GM12878 (cell line): ENCODE measurements around the gene HNRNPDL.

Source experiments
- CEBPB ChIP-seq, 2 experiments: fragments of 150-350 bp in 1 of 2; IDR thresholded peaks; 2 replicates each; pipeline ENCODE4 v1.6.1; 2012 to 2014; ENCODE audit warnings: low read depth in 2 of 2, low read length in 2 of 2, borderline replicate concordance in 1 of 2, inconsistent platforms in 1 of 2
- EP300 ChIP-seq, 2 experiments: fragments of 150-350 bp in 1 of 2; IDR thresholded peaks; 2 replicates each; pipeline ENCODE4 v1.6.1; 2011 to 2012; ENCODE audit warnings: low read depth in 2 of 2, low read length in 2 of 2, borderline replicate concordance in 1 of 2, improper control_type of control experiment in 1 of 2, inconsistent platforms in 1 of 2; ENCODE audit not compliant: control insufficient read depth in 1 of 2
- HCFC1 ChIP-seq: fragments of 150-350 bp; IDR thresholded peaks from 2 replicates; pipeline ENCODE4 v1.6.1; 2014; ENCODE audit warnings: low read length
- JUND ChIP-seq: IDR thresholded peaks from 2 replicates; pipeline ENCODE4 v1.6.1; 2012; ENCODE audit warnings: low read depth, mild to moderate bottlenecking, low read length, improper control_type of control experiment, moderate library complexity
- POLR2AphosphoS5 ChIP-seq: IDR thresholded peaks from 2 replicates; pipeline ENCODE4 v1.6.1; 2011; ENCODE audit warnings: mild to moderate bottlenecking, low read length, inconsistent platforms
- RCOR1 ChIP-seq: conservative IDR thresholded peaks from 2 replicates; pipeline ENCODE4 v1.6.1; 2012; ENCODE audit warnings: low read depth, low read length, improper control_type of control experiment
- REST ChIP-seq: IDR thresholded peaks from 2 replicates; pipeline ENCODE4 v1.6.1; 2012; ENCODE audit warnings: mild to moderate bottlenecking, low read depth, low read length
- SMC3 ChIP-seq: IDR thresholded peaks from 2 replicates; pipeline ENCODE4 v1.6.1; 2011; ENCODE audit warnings: low read length, improper control_type of control experiment, borderline replicate concordance
- USF1 ChIP-seq: IDR thresholded peaks from 2 replicates; pipeline ENCODE4 v1.6.1; 2011; ENCODE audit warnings: borderline replicate concordance, low read depth, mild to moderate bottlenecking, moderate library complexity, mixed read lengths, low read length; ENCODE audit not compliant: insufficient read depth; ENCODE audit errors: extremely low read length
- TF ChIP-seq, protein P1 (sequence below), 3 experiments: IDR thresholded peaks in 2 of 3; conservative IDR thresholded peaks in 1 of 3; 2 replicates each; pipeline ENCODE4 v1.5.1; 2011; ENCODE audit warnings: low read depth in 3 of 3, low read length in 3 of 3, mild to moderate bottlenecking in 3 of 3, control low read depth in 2 of 3, moderate library complexity in 2 of 3, inconsistent platforms in 1 of 3, mixed read lengths in 1 of 3; ENCODE audit not compliant: control insufficient read depth in 2 of 3, insufficient read depth in 1 of 3; ENCODE audit errors: extremely low read depth in 1 of 3

DNA sequence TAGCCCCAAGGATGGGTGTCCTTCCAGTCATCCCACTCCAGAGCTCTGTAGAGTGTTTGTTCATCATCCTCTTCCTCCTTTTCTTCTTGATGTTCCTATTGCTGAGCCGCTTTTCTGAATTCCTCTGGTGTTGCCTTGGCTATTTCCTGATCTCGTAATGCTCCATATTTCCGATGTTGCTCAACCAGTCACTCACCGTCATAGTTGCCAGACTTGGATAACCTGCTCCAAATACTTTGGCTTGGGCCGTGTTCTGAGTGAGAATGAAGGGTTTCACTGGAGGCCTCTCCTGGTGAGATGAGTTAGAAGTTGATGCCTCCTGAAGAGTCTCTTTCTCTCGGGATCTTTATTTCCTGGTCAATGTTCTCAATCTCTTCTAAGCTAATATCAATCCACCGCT lies 28.7 kb downstream of the HNRNPDL start:
- TF ChIP-seq POLR2AphosphoS5 (no peak), REST (no peak), CEBPB (IDR thresholded peaks at IDR 0.05; ENCODE audit: borderline replicate concordance in 1 of 2, low read depth in 2 of 2, low read length in 2 of 2) (no peak), JUND (no peak), EP300 (IDR thresholded peaks at IDR 0.05; ENCODE audit: borderline replicate concordance in 1 of 2, control insufficient read depth in 1 of 2, low read depth in 2 of 2, low read length in 2 of 2) (no peak), SMC3 (no peak), HCFC1 (no peak), USF1 (no peak), RCOR1 (no peak)
- TF ChIP-seq, protein P1, sequence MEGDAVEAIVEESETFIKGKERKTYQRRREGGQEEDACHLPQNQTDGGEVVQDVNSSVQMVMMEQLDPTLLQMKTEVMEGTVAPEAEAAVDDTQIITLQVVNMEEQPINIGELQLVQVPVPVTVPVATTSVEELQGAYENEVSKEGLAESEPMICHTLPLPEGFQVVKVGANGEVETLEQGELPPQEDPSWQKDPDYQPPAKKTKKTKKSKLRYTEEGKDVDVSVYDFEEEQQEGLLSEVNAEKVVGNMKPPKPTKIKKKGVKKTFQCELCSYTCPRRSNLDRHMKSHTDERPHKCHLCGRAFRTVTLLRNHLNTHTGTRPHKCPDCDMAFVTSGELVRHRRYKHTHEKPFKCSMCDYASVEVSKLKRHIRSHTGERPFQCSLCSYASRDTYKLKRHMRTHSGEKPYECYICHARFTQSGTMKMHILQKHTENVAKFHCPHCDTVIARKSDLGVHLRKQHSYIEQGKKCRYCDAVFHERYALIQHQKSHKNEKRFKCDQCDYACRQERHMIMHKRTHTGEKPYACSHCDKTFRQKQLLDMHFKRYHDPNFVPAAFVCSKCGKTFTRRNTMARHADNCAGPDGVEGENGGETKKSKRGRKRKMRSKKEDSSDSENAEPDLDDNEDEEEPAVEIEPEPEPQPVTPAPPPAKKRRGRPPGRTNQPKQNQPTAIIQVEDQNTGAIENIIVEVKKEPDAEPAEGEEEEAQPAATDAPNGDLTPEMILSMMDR (IDR thresholded peaks at IDR 0.05 in 2 of 3, conservative IDR thresholded peaks at IDR 0.05 in 1 of 3; ENCODE audit: control insufficient read depth in 2 of 3, extremely low read depth in 1 of 3, insufficient read depth in 1 of 3, low read depth in 3 of 3, low read length in 3 of 3) = no peak
